Medulla oblongata (tissue), 1 donor: ENCODE data around the gene DNMBP.

ENCODE experiments used
- DNase-seq: peaks from one replicate; pipeline ENCODE4 v3.0.0-alpha.2; 2015; ENCODE audit errors: extremely low spot score

Gene DNMBP

GRCh38 chr10:99835947-99836346, 173.8 kb downstream of the DNMBP start:
- DNase-seq, result no peak

GRCh38 chr10:99834410-99834809, 175.3 kb downstream of the DNMBP start:
- DNase-seq, result no peak

DNA sequence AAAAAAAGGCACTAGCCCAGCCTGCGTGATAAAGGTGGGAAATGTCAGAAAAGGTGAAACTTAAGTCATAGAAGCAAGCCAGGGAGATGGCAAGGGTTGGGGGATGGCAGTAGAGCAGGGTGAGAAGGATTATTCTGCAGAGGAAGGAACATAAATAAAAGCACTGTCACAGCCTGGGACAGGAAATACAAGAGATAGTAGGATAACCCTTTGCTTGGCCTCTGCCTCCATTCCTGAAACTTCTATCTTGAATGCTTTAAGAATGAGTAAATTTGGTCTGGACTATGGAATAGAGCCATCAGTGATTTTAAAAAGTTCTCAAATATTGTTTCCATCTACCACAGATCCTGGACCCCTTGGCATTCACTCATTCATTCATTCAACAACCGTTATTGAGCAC, 177.3 kb downstream of the DNMBP start:
- DNase-seq, result no peak

GRCh38 chr10:99828464-99828863, 181.3 kb downstream of the DNMBP start:
- DNase-seq, result no peak

GRCh38 chr10:99827936-99828335, 181.8 kb downstream of the DNMBP start:
- no peak for DNase-seq
